SU-DHL-6 (cell line): ENCODE results near the gene LRCH1.

Experiments used
- H2AFZ ChIP-seq: fragments of 200-600 bp; sonication (generic); 2 replicates; pipeline ENCODE4 v1.6.1; 2014; ENCODE audit warnings: low read depth, mild to moderate bottlenecking, moderate library complexity, mixed read lengths, antibody characterized with exemption, low read length; ENCODE audit not compliant: severe bottlenecking
- H3F3A ChIP-seq: fragments of 200-600 bp; shearing (Covaris generic); 2 replicates; pipeline ENCODE4 v1.6.0; 2016; ENCODE audit warnings: antibody characterized with exemption, mild to moderate bottlenecking; ENCODE audit not compliant: insufficient read depth
- H3K27ac ChIP-seq: fragments of 200-600 bp; sonication (generic); 2 replicates; pipeline ENCODE4 v1.5.1; 2016; ENCODE audit warnings: low read depth, mild to moderate bottlenecking, low read length, moderate library complexity, mixed read lengths
- H3K27me3 ChIP-seq: fragments of 200-600 bp; sonication (generic), shearing (Covaris generic); 2 replicates; pipeline ENCODE4 v1.6.0; 2014; ENCODE audit warnings: mild to moderate bottlenecking, low read length
- H3K36me3 ChIP-seq: fragments of 200-600 bp; sonication (generic); 2 replicates; pipeline ENCODE4 v1.6.1; 2014; ENCODE audit warnings: mild to moderate bottlenecking, low read length, mixed read lengths
- H3K4me2 ChIP-seq: fragments of 300-600, 200-600 bp; shearing (Covaris generic), sonication (generic); 2 replicates; pipeline ENCODE4 v1.6.0; 2014; ENCODE audit warnings: low read length, low read depth, mild to moderate bottlenecking; ENCODE audit not compliant: poor library complexity, severe bottlenecking
- H3K4me3 ChIP-seq: fragments of 200-600 bp; sonication (generic); 2 replicates; pipeline ENCODE4 v1.5.1; 2014; ENCODE audit warnings: antibody characterized with exemption, low read length, mild to moderate bottlenecking, mixed read lengths; ENCODE audit not compliant: insufficient read depth, poor library complexity, severe bottlenecking
- H3K79me2 ChIP-seq: fragments of 200-600 bp; sonication (generic); 2 replicates; pipeline ENCODE4 v1.6.1; 2014; ENCODE audit warnings: mild to moderate bottlenecking, low read length, moderate library complexity; ENCODE audit not compliant: insufficient read depth
- H3K9ac ChIP-seq: fragments of 200-600 bp; sonication (generic); 2 replicates; pipeline ENCODE4 v1.7.0; 2014; ENCODE audit warnings: mild to moderate bottlenecking, low read length
- H3K9me2 ChIP-seq: fragments of 200-600 bp; sonication (generic); replicated peaks from 2 replicates; pipeline ENCODE4 v1.6.1; 2014; ENCODE audit warnings: low read length; ENCODE audit not compliant: insufficient read depth
- H3K9me3 ChIP-seq: fragments of 200-600 bp; sonication (generic); 2 replicates; pipeline ENCODE4 v1.6.1; 2014; ENCODE audit warnings: low read length, mixed read lengths; ENCODE audit not compliant: insufficient read depth
- H4K20me1 ChIP-seq: fragments of 200-600 bp; sonication (generic); 2 replicates; pipeline ENCODE4 v1.6.1; 2014; ENCODE audit warnings: low read depth, mild to moderate bottlenecking, antibody characterized with exemption, low read length, moderate library complexity, mixed read lengths
- EZH2phosphoT487 ChIP-seq: fragments of 200-600 bp; sonication (generic), shearing (Covaris generic); conservative IDR thresholded peaks from 2 replicates; pipeline ENCODE4 v1.6.1; 2018; ENCODE audit warnings: mild to moderate bottlenecking, antibody characterized with exemption, low read length, moderate library complexity, mixed read lengths
- TF ChIP-seq, protein P1 (sequence below): fragments of 200-600 bp; sonication (generic); IDR thresholded peaks from one replicate; pipeline ENCODE4 v1.5.1; 2017; ENCODE audit warnings: antibody characterized with exemption, mild to moderate bottlenecking, low read length, moderate library complexity; ENCODE audit not compliant: insufficient read depth, poor library complexity, severe bottlenecking

The LRCH1 gene

DNA sequence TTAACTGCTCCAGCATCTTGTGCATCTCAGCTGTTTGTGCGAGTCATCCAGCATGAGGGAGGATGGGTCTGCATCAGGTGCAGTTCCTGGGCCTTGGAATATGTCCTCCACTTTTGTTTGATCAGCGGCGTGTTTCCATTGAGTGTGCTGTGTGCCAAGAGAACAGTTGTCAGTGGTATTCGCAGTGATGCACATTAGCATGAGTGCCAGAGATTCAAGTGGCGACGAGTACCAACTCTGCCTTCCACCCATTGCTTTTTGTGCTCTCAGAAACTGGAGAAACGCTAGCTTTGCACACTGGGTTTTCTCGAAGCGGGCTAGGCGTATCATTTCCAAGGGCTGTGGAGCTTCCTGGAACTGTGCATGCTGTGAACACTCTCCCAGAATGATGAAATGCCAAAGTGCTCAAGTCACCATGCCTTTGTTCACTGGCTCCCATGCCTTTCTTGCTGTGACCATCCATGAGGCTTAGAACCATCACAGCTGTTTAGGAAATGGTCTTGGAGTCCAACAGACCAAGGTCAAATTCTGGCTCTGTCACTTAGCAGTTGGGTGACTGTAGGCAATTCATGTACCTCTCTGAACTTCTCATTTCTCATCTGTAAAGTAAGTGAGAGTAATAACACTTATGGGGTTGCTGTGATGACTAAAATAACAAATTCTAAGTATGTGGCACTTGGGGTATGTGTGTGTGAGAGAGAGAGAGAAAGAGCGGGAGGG lies 18.4 kb downstream of the LRCH1 start:
- TF ChIP-seq, protein P1, sequence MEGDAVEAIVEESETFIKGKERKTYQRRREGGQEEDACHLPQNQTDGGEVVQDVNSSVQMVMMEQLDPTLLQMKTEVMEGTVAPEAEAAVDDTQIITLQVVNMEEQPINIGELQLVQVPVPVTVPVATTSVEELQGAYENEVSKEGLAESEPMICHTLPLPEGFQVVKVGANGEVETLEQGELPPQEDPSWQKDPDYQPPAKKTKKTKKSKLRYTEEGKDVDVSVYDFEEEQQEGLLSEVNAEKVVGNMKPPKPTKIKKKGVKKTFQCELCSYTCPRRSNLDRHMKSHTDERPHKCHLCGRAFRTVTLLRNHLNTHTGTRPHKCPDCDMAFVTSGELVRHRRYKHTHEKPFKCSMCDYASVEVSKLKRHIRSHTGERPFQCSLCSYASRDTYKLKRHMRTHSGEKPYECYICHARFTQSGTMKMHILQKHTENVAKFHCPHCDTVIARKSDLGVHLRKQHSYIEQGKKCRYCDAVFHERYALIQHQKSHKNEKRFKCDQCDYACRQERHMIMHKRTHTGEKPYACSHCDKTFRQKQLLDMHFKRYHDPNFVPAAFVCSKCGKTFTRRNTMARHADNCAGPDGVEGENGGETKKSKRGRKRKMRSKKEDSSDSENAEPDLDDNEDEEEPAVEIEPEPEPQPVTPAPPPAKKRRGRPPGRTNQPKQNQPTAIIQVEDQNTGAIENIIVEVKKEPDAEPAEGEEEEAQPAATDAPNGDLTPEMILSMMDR = no peak
- no peak for TF ChIP-seq EZH2phosphoT487
- Histone ChIP-seq H3F3A (no peaks in the 10 kb centered on the region; the same call in 1 of the 2 replicates), H3K4me3 (no peak overlapping the region), H3K9ac (no peak overlapping the region), H3K4me2 (no peak overlapping the region), H3K79me2 (peaks cover 88% of the 10 kb centered on the region), H3K27me3 (no peaks in the 10 kb centered on the region), H2AFZ (no peak overlapping the region), H3K9me3 (no peaks in the 10 kb centered on the region), H3K27ac (no peak overlapping the region), H4K20me1 (peaks cover 62% of the 10 kb centered on the region), H3K36me3 (no peaks in the 10 kb centered on the region), H3K9me2 (no peaks in the 10 kb centered on the region)

DNA sequence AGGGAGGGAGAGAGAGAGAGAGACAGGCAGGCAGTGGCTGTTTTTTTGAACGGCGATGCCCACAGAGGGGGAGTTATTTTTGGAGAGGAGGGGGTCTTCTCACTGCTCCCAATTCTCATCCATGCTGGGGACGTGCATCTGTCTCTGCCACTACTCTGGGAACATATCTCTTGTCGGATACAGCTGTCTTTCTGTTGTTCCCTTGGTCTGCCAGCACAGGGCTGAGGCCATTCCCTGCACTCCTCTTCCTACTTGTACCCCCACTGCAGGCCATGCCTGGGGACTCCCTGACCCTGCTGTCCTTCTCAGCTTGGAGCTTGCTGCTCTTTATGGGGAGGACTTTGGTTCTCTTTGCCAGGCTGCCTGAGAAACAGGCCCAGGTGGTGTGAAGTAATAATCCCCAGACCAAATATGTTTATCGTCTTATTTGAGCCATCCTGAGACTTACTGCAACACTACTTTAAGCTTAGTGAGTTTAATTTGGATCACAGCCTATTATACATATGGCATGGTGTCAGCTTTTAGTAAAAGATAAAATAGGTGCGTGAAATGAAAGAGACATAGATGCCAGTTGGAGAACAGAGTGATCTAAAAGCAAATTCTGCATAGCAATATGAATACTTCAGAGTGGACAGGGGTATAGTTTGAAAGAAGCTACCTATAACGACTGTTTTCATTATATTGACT lies 19.1 kb downstream of the LRCH1 start:
- H3K9ac ChIP-seq = no peak overlapping the region
- H3K9me2 ChIP-seq = no peaks in the 10 kb centered on the region
- no peak overlapping the region for H3K27ac ChIP-seq
- peaks cover 85% of the 10 kb centered on the region for H3K79me2 ChIP-seq
- H3F3A ChIP-seq = no peaks in the 10 kb centered on the region
- TF ChIP-seq, protein P1 = no peak
- H3K36me3 ChIP-seq = no peaks in the 10 kb centered on the region
- no peak overlapping the region for H3K4me3 ChIP-seq
- no peak overlapping the region for H2AFZ ChIP-seq
- no peaks in the 10 kb centered on the region for H3K9me3 ChIP-seq
- H3K4me2 ChIP-seq = no peak overlapping the region
- peaks cover 61% of the 10 kb centered on the region for H4K20me1 ChIP-seq
- no peaks in the 10 kb centered on the region for H3K27me3 ChIP-seq

DNA sequence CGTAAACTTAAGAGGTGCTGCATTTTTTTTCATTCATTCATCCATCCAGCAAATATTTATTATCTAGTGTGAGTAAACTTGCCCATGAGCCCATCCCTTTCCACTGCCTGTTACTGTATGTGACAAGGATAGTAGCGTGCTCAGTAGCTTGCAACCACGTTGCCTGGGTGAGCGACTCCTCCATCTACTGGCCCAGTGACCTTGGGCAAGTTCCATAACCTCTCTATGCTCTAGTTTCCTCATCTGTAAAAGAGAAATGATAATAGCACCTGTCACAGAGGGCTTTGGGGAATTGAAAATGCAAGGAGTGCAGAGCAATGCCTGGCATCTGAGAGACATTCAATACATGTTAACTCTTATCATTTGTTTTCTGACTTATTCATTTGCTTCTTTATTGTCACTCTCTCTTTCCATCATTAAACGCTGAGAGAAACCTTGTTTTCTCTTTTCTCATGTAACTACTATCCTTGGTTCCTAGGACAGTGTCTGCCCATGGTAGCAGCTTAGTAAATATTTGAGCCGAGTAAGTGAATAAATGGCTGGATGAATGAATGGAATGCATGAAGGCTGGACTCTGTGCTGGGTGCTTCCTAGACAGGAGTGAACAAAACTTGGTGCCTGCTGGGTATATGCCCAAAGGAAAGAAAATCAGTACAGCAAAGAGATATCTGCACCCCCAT lies 19.9 kb downstream of the LRCH1 start:
- no peak overlapping the region for H3K27ac ChIP-seq
- no peaks in the 10 kb centered on the region for H3K9me2 ChIP-seq
- TF ChIP-seq, protein P1 = no peak
- no peak for TF ChIP-seq EZH2phosphoT487
- peaks cover 62% of the 10 kb centered on the region; the same call in 1 of the 2 replicates for H4K20me1 ChIP-seq
- H3F3A ChIP-seq = no peaks in the 10 kb centered on the region
- H3K9me3 ChIP-seq = no peaks in the 10 kb centered on the region
- H3K79me2 ChIP-seq = peaks cover 76% of the 10 kb centered on the region
- H3K9ac ChIP-seq = no peak overlapping the region
- no peaks in the 10 kb centered on the region for H3K36me3 ChIP-seq
- no peak overlapping the region for H3K4me2 ChIP-seq
- no peak overlapping the region for H3K4me3 ChIP-seq
- no peak overlapping the region for H2AFZ ChIP-seq
- H3K27me3 ChIP-seq = no peaks in the 10 kb centered on the region
